Tibial nerve (tissue), 3 donors: ENCODE data around the gene BBIP1.

Experiments used
- POLR2A ChIP-seq, 2 donors: fragments of 450-650 bp; IDR thresholded peaks; one replicate each; pipeline ENCODE4 v1.6.1; 2017; ENCODE audit warnings: antibody characterized with exemption in 2 of 2, mild to moderate bottlenecking in 2 of 2, moderate library complexity in 2 of 2
- TF ChIP-seq, protein P1 (sequence below), 5 experiments: fragments of 200-600 bp in 3 of 5; fragments of 450-650 bp in 2 of 5; sonication (generic) in 3 of 5; IDR thresholded peaks; one replicate each; pipeline ENCODE4 v1.5.1; 2016 to 2019; ENCODE audit warnings: antibody characterized with exemption in 5 of 5, mild to moderate bottlenecking in 3 of 5, moderate library complexity in 2 of 5

GRCh38 chr10:110887560-110887959 lies 31.4 kb downstream of the BBIP1 start:
- TF ChIP-seq, protein P1, sequence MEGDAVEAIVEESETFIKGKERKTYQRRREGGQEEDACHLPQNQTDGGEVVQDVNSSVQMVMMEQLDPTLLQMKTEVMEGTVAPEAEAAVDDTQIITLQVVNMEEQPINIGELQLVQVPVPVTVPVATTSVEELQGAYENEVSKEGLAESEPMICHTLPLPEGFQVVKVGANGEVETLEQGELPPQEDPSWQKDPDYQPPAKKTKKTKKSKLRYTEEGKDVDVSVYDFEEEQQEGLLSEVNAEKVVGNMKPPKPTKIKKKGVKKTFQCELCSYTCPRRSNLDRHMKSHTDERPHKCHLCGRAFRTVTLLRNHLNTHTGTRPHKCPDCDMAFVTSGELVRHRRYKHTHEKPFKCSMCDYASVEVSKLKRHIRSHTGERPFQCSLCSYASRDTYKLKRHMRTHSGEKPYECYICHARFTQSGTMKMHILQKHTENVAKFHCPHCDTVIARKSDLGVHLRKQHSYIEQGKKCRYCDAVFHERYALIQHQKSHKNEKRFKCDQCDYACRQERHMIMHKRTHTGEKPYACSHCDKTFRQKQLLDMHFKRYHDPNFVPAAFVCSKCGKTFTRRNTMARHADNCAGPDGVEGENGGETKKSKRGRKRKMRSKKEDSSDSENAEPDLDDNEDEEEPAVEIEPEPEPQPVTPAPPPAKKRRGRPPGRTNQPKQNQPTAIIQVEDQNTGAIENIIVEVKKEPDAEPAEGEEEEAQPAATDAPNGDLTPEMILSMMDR (IDR thresholded peaks at IDR 0.05): no peak
- TF ChIP-seq POLR2A (IDR thresholded peaks at IDR 0.05): no peak
